Measurements from ENCODE around the gene RGR.

RGR gene

GRCh38 chr10:84296091-84296981, 51.5 kb downstream of the RGR start:
- DNase-seq = no peak

- no peak for DNase-seq
These were observed 53.2 kb downstream of the RGR start for GRCh38 chr10:84298057-84298456.

- no peak for DNase-seq
These were observed 57.4 kb downstream of the RGR start for GRCh38 chr10:84302223-84302622.

- peak in 1 of 5 donors; percentile 32 for DNase-seq
These were observed 62.0 kb downstream of the RGR start for GRCh38 chr10:84306751-84307384.

- DNase-seq = no peak
These were observed 63.2 kb downstream of the RGR start for GRCh38 chr10:84308021-84308420.

- peak in 3 of 5 donors; percentile 6 to 70 (median 8) for DNase-seq
These were observed 63.8 kb downstream of the RGR start for GRCh38 chr10:84308481-84309304.
